ENCODE data around the gene DNAJC21.
"Not testable (repeated sequence)": the region's sequence is repeated elsewhere in the genome, so short reads cannot be mapped to it uniquely, and the experiment has no call there.

DNAJC21 gene

GRCh38 chr5:34929134-34929719, at the start of gene DNAJC21:
DNAJC21 (plus strand) TSS chr5:34929559; CDS start chr5:34929820, 261 bp downstream.
- peak; percentile 93 for DNase-seq (ENCODE audit: low read depth)

DNA sequence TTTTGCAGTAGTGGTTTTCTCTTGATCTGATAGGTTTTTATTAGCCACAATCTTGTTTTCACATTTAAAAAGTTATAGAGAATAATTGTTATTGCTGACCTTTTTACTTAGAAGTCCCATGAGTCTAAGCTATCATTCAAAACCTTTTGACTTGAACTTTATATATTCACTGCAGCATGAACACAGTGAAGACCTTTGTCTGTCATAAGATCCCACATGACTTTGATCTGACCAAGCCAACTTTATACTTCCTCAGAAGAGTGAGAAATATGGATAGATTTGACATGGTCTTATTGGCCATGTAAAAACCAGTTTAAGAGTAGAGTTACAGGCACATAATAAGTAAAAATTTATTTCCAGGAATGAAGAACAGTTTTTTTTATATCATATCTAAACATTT, 48.1 kb upstream of the DNAJC21 start:
- DNase-seq (ENCODE audit: low read depth), result no peak

GRCh38 chr5:34886392-34887119, 42.8 kb upstream of the DNAJC21 start:
- DNase-seq (ENCODE audit: low read depth), result no peak

DNA sequence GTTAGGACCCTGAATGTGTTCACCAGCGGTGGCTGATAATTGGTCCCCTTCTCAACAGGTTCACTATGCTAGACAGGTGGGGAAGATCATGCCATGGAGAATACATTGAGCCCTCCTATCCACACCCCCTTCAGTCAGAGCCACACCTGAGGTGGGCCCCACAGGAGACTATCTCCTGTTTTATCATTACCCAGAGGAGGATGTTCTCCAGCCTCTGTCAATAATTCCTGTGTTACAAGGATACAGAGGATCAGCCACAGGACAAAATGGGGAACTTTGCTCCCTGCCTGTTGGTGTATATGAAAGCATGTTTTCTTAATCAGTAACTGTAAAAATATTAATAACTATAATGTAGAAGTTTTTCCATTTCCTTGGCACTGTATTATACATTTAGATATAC, 40.0 kb upstream of the DNAJC21 start:
- DNase-seq (ENCODE audit: low read depth), result no peak

DNA sequence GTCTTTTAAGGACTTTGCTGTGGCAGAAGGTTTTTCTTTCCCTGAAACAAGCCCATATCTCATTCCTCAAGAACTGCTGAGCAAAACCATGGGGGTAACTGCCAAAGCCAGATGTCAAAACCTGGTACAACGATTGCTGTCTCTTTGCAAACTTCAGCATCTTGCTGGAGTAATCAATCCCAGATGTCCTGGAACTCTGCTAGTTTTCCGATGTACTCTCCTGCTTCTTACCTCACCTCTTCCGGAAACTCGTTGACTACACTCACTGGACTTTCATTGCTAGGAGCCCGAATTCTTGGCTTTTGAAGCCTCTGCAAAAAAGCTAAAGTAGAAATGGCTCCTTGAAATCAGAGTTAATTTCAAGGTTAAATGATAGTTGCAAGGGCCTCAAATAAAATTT, 37.4 kb upstream of the DNAJC21 start:
- no peak for DNase-seq (ENCODE audit: low read depth)

DNA sequence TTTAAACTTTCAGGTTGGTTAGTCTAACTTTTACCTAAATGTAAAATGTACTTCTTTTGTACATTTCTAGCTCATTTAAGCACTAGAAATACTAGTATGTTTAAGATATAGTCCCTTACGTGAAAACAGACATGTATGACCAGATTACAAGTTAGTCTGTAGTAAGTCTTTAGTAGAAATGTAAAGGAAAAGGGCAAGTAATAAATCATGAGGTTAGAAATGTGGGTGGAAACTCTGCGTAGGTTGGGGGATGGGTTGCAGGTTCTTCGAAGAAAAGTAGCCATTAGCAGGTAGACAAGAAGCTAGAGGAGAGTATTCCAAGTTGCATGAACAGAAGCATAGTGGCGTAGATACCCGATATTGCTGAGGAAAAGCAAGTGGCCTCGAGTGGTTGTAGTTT, 36.9 kb upstream of the DNAJC21 start:
- no peak for DNase-seq (ENCODE audit: low read depth)

DNA sequence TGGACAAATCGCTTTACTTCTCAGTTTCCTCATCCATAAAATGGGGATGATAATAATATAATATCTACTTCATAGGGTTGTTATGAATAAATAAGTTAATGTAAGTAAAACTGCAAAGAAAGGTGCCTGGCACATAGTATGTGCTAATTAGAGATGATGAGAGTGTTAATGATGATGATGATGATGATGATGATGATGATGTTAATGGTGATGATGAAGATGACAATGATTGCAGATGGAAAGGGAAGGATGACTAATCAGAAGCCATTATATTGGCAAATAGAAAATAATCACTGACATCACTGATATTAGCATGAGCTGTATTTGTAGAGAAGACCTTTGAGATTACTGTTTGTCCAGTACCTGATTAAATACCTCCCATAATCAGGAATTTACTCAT, 34.6 kb upstream of the DNAJC21 start:
- DNase-seq (ENCODE audit: low read depth), result no peak

GRCh38 chr5:34895641-34896419, 33.5 kb upstream of the DNAJC21 start:
- DNase-seq (ENCODE audit: low read depth), result no peak

GRCh38 chr5:34897646-34898045, 31.7 kb upstream of the DNAJC21 start:
- DNase-seq (ENCODE audit: low read depth), result no peak

DNA sequence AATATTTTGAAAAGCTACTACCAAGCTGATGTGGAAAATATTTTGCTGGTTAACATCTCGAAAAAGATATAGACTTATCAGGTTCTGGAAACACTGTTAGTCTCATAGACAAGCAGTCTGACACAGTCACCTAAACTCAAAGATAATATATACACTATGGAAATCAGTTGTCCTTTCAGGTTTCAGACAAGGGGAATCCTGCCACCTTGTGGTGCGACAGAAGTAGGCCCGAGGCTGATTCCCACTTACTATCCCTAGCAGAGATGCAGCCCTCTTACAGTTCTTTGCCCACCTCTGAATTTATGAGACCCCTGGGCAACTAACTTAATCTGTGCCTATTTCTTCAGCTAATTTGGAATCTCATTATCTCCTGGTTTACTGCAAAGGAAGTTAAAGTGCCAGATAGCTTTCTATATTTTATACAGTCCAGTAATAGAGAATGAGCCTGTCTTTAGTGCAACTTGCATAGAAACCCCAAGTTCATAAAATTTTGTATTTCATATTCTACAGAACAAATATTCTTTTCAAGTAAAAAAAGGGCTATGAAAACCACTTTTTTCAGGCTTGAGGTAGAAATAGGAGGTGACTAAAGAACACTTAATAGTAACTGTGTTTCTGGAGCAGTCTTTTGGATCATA, 31.0 kb upstream of the DNAJC21 start:
- peak; percentile 23 for DNase-seq (ENCODE audit: low read depth)

GRCh38 chr5:34899066-34899465, 30.3 kb upstream of the DNAJC21 start:
- no peak for DNase-seq (ENCODE audit: low read depth)

DNA sequence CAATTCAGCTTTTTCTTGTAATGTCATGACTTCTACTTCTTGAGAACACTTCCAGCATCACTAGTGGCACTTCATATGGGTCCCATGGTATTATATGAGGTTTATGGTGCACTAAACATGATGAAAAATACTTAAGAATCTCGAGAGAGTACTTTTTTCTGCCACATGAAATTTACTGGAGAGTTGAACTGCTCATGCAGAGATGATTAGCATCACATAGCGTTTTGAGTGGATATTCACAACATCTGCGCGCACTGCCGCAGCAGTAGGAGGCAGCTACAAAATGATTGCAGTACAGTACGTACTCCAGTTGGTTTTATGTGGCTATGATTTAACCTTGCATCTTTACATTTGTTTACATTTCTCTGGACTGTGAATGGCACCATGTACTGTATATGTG, 28.7 kb upstream of the DNAJC21 start:
- DNase-seq (ENCODE audit: low read depth), result no peak

DNA sequence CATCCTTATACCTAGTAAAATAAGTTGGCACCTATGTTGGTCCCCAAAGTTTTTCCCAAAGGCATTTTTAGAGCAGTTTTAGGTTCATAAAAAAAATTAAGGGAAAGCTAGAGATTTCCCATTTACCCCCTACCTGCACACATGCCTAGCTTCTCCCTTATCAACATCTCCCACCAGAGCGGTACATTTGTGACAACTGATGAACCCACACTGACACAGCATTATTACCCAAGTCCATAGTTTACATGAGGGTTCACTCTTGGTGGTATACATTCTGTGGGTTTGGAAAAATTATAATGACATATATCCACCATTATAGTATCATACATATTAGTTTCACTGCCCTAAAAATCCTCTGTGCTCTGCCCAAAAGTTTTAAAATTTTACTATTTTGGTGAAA, 26.1 kb upstream of the DNAJC21 start:
- DNase-seq (ENCODE audit: low read depth), result no peak

- no peak for DNase-seq (ENCODE audit: low read depth)
These were observed 23.8 kb upstream of the DNAJC21 start for GRCh38 chr5:34905564-34905963.

DNA sequence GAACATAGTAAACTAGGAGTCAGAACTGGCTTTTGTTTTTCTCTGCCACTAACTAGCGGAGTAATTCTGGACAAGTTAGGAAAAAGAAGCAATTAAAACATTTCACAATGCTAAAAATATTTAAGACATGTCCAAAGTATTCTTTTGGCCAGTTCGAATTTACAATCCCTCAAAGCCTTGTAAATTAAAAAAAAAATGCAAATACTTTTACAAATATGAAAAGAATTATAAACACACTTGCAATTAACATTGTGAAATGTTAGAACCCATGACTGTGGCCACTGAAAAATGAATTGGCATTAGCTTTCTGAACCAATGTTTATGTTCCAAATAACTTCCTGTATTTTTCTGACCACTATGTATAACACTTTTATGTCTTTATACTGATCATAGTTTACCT, 16.3 kb upstream of the DNAJC21 start:
- no peak for DNase-seq (ENCODE audit: low read depth)

GRCh38 chr5:34914671-34915138, 14.7 kb upstream of the DNAJC21 start:
- no peak for DNase-seq (ENCODE audit: low read depth)

GRCh38 chr5:34915139-34915855, 14.1 kb upstream of the DNAJC21 start, which contains the start of the genes BRIX1 and RAD1:
BRIX1 (plus strand) TSS chr5:34915711; CDS start chr5:34915739, 28 bp downstream.
RAD1 (minus strand) TSS chr5:34915504; CDS start chr5:34914892, 612 bp downstream.
- DNase-seq (ENCODE audit: low read depth), result peak; percentile 87

DNA sequence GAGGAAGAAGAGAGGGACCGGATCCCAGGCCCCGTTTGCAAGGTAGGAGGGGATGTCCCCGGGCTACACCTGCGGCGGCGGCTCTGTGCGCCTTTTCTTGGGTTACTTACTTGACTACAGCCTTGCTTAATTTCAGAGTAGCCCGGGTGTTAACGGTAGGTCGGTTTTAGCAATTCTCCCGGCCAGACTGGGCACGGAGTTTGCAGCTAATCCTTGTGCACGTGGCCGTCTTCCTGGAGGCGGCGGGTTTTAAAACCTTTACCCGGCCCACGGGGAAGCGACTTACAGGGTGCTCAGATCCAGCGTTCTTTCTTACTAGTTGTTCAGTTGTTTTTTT, 13.5 kb upstream of the DNAJC21 start:
- no peak for DNase-seq (ENCODE audit: low read depth)

- no peak for DNase-seq (ENCODE audit: low read depth)
These were observed 12.8 kb upstream of the DNAJC21 start for GRCh38 chr5:34916518-34916917.

DNA sequence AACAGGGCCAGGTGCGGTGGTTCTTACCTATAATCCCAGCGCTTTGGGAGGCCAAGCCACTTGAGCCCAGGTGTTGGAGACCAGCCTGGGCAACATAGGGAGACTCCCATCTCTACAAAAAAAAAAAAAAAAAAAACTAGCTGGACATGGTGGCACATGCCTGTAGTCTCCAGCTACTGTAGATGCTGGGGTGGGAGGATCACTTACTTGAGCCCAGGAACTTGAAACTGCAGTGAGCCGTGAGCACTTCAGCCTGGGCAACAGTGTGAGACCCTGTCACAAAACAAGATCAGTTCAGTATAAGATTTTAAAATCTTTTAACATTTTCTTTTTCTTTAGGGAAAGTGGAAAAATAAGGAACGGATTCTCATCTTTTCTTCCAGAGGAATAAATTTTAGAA, 11.3 kb upstream of the DNAJC21 start:
- no peak for DNase-seq (ENCODE audit: low read depth)

DNA sequence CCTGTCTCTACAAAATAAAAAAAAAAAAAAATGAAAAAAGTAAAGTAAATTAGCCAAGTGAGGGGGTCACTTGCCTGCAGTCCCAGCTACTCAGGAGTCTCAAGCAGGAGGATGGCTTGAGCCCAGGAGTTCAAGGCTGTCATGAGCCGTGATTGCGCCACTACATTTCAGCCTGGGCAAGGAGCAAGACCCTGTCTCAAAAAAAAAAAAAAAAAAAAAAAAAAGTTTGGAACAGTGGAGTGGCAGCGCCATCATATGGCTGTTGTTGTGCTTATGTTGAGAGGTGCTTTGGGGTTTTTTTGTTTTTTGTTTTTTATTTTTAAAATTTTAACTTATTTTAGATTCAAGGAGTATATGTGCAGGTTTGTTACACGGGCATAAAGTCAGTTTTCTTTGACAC, 10.3 kb upstream of the DNAJC21 start:
- no peak for DNase-seq (ENCODE audit: low read depth)

DNA sequence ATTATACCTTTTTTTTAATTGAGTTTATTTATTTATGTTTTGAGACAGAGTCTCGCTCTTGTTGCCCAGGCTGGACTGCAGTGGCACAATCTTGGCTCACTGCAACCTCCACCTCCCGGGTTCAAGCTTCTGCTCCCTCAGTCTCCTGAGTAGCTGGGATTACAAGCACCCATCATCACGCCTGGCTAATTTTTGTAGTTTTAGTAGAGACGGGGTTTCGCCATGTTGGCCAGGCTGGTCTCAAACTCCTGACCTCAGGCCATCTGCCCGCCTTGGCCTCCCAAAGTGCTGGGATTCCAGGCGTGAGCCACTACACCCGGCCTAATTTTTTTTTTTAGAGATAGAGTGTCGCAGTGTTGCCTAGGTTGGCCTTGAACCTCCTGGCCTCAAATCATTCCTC, 6.1 kb upstream of the DNAJC21 start:
- DNase-seq (ENCODE audit: low read depth), result not testable (repeated sequence)

Measured in activated gamma-delta T cell treated with anti-CD3 and anti-CD28 coated beads, Interleukin-2, amount 50 U/mL, for 16 hours (primary cell).